Stimulated activated CD8-positive, alpha-beta memory T cell treated with anti-CD3 and anti-CD28 coated beads, Interleukin-15, amount 100 ng/mL, for 1 hour (primary cell): Measurements from ENCODE around the gene KLHL36.
"Not testable (repeated sequence)": the region's sequence is repeated elsewhere in the genome, so short reads cannot be mapped to it uniquely, and the experiment has no call there.

Source experiments
- DNase-seq: peaks from one replicate; pipeline ENCODE4 v3.0.0-alpha.2; 2020; ENCODE audit warnings: low read depth

KLHL36 gene

DNA sequence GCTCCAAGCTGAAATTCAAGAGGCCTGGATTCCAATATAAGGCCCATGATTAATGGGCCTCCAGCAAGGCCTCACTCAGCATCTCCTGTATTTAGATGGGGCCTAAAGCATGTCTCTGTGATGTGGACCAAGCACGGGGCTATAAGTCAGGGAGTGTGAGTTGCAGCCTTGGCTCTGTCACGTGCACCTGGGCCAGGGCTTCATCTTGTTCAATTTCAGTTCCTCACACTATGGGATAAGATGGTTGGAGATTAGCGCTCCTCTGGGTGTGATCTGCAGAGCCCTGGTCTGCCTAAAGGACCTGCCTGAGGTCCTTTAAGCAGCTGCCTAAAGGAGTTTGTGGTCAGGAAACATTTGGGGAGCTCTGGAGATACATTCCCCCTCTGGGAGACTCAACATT is 25.2 kb downstream of the KLHL36 start:
- DNase-seq: no peak

DNA sequence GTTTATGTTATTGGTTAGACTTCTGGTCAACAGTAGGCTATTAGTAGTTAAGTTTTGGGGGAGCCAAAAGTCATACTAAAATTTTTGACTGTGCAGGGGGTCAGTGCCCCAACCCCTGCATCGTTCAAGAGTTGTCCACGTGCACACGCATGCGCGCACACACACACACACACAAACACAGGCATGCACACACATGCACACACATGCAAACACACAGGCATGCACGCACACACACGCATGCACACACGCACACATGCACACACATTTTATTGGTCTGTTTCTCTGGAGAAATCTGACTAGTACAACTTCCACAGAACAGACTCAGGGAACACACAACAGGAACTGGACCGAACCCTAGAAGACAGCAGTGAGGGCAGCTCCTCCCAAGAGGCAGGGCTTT is 27.1 kb downstream of the KLHL36 start:
- DNase-seq: no peak

GRCh38 chr16:84675884-84676283 is 27.6 kb downstream of the KLHL36 start:
- no peak for DNase-seq

GRCh38 chr16:84677017-84677803 is 28.9 kb downstream of the KLHL36 start:
- no peak for DNase-seq

GRCh38 chr16:84677849-84678248 is 29.5 kb downstream of the KLHL36 start:
- DNase-seq: no peak

GRCh38 chr16:84678541-84678940 is 30.2 kb downstream of the KLHL36 start:
- DNase-seq: no peak

DNA sequence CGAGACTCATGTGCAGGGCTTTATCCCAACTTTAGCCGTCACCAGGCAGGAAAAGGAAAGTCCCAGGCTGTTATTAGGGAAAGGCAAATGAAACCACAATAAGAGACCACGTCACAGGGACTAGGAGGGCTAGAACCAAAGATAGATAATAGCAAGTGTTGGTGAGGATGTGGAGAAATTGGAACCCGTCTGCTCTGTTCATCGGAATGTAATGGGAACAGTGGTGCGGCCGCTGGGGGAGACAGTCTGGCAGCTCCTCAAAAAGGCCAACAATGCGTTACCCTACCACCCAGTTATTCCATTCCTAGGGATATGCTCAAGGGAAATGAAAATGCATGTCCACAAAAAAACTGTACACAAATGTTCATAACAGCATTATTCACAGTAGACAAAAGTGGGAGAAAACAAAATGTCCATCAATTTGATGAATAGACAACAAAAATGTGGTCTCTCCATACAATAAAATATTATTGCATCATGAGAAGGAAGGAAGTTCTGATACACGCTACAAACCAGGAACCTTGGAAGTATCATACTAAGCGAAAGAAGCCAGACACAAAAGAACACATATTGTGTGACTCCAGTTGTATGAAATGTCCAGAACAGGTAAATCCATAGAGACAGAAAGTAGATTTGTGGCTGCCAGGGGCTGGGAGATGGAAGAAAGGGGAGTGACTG is 32.0 kb downstream of the KLHL36 start:
- DNase-seq: no peak

- DNase-seq: no peak
These were observed 32.7 kb downstream of the KLHL36 start for GRCh38 chr16:84680843-84681629.

- DNase-seq: no peak
These were observed 35.6 kb downstream of the KLHL36 start for GRCh38 chr16:84683691-84684591.

DNA sequence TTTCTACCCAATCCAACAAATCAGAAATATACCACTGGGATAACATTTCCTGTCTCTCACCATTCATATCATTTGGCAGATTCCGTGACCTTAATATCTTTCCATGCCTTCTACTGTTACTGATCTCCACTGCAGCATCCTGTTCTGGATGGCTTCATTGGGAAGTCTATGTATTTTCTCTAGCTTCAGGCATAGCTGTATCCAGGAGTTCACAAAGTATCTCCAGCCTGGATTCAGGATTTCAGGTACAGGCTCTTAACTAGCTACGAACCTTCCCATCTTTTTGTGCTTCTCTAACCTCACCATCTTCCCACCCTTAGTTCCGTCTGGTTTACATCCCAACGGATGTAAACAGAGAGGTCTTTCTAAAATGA is 36.3 kb downstream of the KLHL36 start:
- DNase-seq: no peak

GRCh38 chr16:84685210-84685609 is 36.9 kb downstream of the KLHL36 start:
- DNase-seq: no peak

- DNase-seq: no peak
These were observed 38.5 kb downstream of the KLHL36 start for GRCh38 chr16:84686707-84687298.

GRCh38 chr16:84687715-84688114 is 39.4 kb downstream of the KLHL36 start:
- no peak for DNase-seq

GRCh38 chr16:84688163-84688562 is 39.9 kb downstream of the KLHL36 start:
- DNase-seq: not testable (repeated sequence)

GRCh38 chr16:84689111-84689510 is 40.8 kb downstream of the KLHL36 start:
- no peak for DNase-seq

GRCh38 chr16:84690088-84690819 is 41.9 kb downstream of the KLHL36 start:
- no peak for DNase-seq

DNA sequence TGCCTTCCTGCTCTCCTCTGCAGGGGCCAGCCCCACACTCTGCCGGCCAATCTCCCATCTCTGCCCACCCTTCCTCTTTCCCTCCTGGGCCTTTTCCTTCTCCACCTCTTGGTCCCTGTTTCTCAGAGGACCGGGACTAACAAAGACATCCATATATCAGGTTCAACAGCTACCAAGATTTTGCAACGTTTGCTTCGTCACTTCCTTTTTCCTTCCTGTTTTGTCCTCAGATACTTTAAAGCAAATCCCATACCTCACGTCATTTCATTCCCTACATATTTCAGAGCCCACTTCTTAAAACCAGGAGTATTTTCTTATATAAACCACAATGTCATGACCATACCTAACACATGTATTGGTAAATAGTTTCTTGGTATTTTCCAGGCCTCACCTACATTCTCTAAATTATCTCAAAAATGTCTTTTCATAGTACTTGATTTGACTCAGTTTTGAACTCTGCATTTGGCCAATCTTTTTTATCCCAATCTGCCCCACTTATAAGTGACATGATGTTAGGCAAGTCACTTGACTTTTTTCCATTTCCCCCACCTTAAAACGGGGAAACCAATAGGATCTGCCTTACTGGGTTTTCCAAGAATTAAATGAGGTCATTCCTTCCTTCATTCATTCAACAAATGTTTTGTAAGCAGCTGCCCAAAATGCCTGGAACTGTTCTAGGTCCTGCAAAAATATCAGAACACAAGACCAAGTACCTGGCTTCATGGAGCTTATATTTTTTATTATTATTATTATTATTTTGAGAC is 44.3 kb downstream of the KLHL36 start:
- DNase-seq: no peak

DNA sequence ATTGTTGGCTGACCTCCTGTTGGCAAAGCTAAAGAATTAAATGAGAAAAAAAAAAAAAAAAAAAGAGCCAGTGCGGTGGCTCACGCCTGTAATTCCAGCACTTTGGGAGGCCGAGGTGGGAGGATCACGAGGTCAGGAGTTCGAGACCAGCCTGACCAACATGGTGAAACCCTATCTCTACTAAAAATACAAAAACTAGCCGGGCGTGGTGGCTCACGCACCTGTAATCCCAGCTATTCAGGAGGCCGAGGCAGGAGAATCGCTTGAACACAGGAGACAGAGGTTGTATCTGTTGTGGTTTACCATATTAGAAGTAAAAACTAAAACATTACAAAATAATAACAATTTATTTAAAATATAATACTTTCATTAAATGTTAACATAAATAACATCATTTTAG is 45.6 kb downstream of the KLHL36 start:
- not testable (repeated sequence) for DNase-seq

GRCh38 chr16:84694980-84695379 is 46.7 kb downstream of the KLHL36 start:
- DNase-seq: no peak

GRCh38 chr16:84699147-84699711 is 50.9 kb downstream of the KLHL36 start:
- DNase-seq: no peak
